A673 (cell line): ENCODE results near the gene UVRAG. TPM values are rescaled to one million over a fixed set of nuclear protein-coding genes. Genes with fewer than 3 reads are reported as not detected.

Experiments
- BruUV-seq: library from RNA; stranded (reverse); fragments of 400-500 nt; replicated peaks from 2 replicates; lab custom pipeline; 2021; lab: Mats Ljungman, UMichigan
- CTCF ChIA-PET: fragments of 300-600 bp; sonication (Branson Sonifier 250); formaldehyde crosslinking; loops from one replicate; lab custom pipeline; 2022; ENCODE audit warnings: antibody characterized with exemption; lab: Charles Lee
- POLR2A ChIA-PET: fragments of 300-600 bp; sonication (Branson Sonifier 250); formaldehyde crosslinking; loops from one replicate; lab custom pipeline; 2022; ENCODE audit warnings: antibody characterized with exemption; ENCODE audit not compliant: low non-redundant PET; lab: Charles Lee
- DNase-seq: peaks from one replicate; pipeline ENCODE4 v3.0.0-alpha.2; 2015; ENCODE audit warnings: low spot score
- H3K27ac ChIP-seq: fragments of 200-600 bp; sonication (generic); 2 replicates; pipeline ENCODE4 v1.5.1; 2016; ENCODE audit warnings: mixed run types, low read depth, mild to moderate bottlenecking, mixed read lengths, antibody characterized with exemption, low read length; ENCODE audit not compliant: poor library complexity, severe bottlenecking
- H3K27me3 ChIP-seq: fragments of 200-600 bp; sonication (generic); replicated peaks from 2 replicates; pipeline ENCODE4 v1.6.1; 2017; ENCODE audit warnings: mixed run types, low read depth, mild to moderate bottlenecking, mixed read lengths, antibody characterized with exemption, low read length; ENCODE audit not compliant: insufficient read depth, poor library complexity
- H3K36me3 ChIP-seq: fragments of 200-600 bp; sonication (generic); 2 replicates; pipeline ENCODE4 v1.6.1; 2016; ENCODE audit warnings: mixed run types, mild to moderate bottlenecking, mixed read lengths, antibody characterized with exemption, low read length; ENCODE audit not compliant: insufficient read depth, poor library complexity, severe bottlenecking
- H3K4me1 ChIP-seq: fragments of 200-600 bp; sonication (generic); 2 replicates; pipeline ENCODE4 v1.6.1; 2017; ENCODE audit warnings: mixed run types, mild to moderate bottlenecking, mixed read lengths, antibody characterized with exemption, low read length; ENCODE audit not compliant: insufficient read depth, poor library complexity, severe bottlenecking
- H3K4me3 ChIP-seq: fragments of 200-600 bp; sonication (generic); 2 replicates; pipeline ENCODE4 v1.5.1; 2016; ENCODE audit warnings: low read depth, mixed run types, mild to moderate bottlenecking, mixed read lengths, low read length; ENCODE audit not compliant: poor library complexity, severe bottlenecking
- H3K9me3 ChIP-seq: fragments of 200-600 bp; sonication (generic); 2 replicates; pipeline ENCODE4 v1.6.1; 2016; ENCODE audit warnings: mixed run types, low read depth, mild to moderate bottlenecking, mixed read lengths, antibody characterized with exemption, low read length; ENCODE audit not compliant: poor library complexity, severe bottlenecking
- EZH2 ChIP-seq: fragments of 200-600 bp; sonication (generic); IDR thresholded peaks from 2 replicates; pipeline ENCODE4 v1.6.1; 2017; ENCODE audit warnings: borderline replicate concordance, low read depth, mild to moderate bottlenecking, mixed read lengths, antibody characterized with exemption, low read length; ENCODE audit not compliant: poor library complexity, severe bottlenecking
- intact Hi-C: fragments of 100-400 bp; cut with micrococcal nuclease; formaldehyde crosslinking; loops from one replicate; pipeline ENCODE4 v1.10.0; 2022; ENCODE audit not compliant: unreplicated experiment
- total RNA-seq: library from RNA; stranded (reverse); gene quantifications from 2 replicates; pipeline ENCODE4 v1.2.3, GENCODE V29; 2021
- TF ChIP-seq, protein P1 (sequence below): fragments of 300-800, 200-600 bp; sonication (generic); conservative IDR thresholded peaks from 2 replicates; pipeline ENCODE4 v1.5.1; 2017; ENCODE audit warnings: low read depth, mild to moderate bottlenecking, antibody characterized with exemption, low read length, moderate library complexity, mixed read lengths

Gene UVRAG
- total RNA-seq, 1 experiment from 2014 or later: 21.1 TPM

DNA sequence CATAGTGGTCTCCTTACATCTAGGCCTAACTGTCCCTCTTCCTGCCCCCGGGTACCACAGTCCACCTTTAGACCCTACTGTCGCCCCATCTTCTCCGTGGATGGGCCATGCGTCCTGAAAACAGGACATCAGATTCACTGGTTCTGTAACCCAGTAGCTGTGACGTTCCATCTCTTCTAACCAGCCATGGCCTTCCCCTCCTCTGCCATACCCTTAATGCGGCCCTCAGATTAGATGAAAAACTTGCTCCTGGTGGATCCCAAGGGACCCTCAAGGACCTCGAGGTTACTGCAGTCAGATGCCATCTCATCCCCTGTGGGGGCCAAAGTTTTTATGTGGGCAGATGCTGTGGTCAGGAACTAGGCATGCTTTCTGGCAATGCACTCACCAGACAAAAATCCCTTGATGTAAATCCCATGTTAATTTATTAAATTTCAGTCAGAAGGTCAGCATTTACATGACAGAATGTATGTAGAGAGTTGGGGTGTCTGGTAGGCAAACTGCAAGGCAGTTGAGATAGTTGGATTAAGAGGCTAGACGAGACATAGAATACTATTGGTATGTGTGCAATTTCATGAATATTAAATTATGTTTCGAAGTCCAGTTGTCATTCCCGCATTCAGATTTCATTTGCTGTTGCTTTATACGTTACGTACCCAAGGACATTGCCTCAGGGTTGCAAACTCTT lies 327.0 kb downstream of the UVRAG start:
- POLR2A ChIA-PET: no interaction called here
- no peaks in the 10 kb centered on the region for H3K9me3 ChIP-seq
- TF ChIP-seq, protein P1, sequence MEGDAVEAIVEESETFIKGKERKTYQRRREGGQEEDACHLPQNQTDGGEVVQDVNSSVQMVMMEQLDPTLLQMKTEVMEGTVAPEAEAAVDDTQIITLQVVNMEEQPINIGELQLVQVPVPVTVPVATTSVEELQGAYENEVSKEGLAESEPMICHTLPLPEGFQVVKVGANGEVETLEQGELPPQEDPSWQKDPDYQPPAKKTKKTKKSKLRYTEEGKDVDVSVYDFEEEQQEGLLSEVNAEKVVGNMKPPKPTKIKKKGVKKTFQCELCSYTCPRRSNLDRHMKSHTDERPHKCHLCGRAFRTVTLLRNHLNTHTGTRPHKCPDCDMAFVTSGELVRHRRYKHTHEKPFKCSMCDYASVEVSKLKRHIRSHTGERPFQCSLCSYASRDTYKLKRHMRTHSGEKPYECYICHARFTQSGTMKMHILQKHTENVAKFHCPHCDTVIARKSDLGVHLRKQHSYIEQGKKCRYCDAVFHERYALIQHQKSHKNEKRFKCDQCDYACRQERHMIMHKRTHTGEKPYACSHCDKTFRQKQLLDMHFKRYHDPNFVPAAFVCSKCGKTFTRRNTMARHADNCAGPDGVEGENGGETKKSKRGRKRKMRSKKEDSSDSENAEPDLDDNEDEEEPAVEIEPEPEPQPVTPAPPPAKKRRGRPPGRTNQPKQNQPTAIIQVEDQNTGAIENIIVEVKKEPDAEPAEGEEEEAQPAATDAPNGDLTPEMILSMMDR: no peak
- no peak for TF ChIP-seq EZH2
- intact Hi-C loops: no loop called here
- CTCF ChIA-PET: no interaction called here
- H3K4me1 ChIP-seq: no peaks in the 10 kb centered on the region
- no peak overlapping the region for H3K4me3 ChIP-seq
- no peaks in the 10 kb centered on the region for H3K27me3 ChIP-seq
- no peak overlapping the region for H3K27ac ChIP-seq
- no peak for DNase-seq
- no TSS peak for BruUV-seq
- H3K36me3 ChIP-seq: no peaks in the 10 kb centered on the region

DNA sequence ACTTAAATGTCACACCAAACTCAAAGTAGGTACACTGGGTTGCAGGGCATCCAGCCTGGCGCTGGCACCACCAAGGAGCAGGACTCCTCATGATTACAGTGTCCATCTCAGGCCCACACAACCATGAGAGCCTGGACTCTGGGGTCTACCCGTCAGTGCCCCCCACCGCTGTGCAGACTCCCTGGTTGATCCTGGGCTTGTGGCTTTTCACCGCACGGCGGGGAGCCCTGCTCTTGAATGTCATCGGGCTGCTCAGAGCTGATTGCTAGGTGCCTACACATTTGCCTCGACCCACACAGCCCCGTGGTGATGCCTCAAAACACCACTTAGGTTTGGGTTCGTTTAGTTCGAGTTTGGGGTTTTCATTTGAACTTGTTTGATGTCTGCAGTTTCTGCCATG lies 328.3 kb downstream of the UVRAG start:
- BruUV-seq: no TSS peak
- Histone ChIP-seq H3K4me1 (no peaks in the 10 kb centered on the region), H3K4me3 (no peak overlapping the region), H3K27ac (no peak overlapping the region), H3K36me3 (no peaks in the 10 kb centered on the region), H3K9me3 (no peaks in the 10 kb centered on the region), H3K27me3 (no peaks in the 10 kb centered on the region)
- DNase-seq: no peak
- ChIA-PET POLR2A (no interaction called here), CTCF (no interaction called here)
- intact Hi-C loops: no loop called here
- TF ChIP-seq EZH2: no peak
- TF ChIP-seq, protein P1: no peak

DNA sequence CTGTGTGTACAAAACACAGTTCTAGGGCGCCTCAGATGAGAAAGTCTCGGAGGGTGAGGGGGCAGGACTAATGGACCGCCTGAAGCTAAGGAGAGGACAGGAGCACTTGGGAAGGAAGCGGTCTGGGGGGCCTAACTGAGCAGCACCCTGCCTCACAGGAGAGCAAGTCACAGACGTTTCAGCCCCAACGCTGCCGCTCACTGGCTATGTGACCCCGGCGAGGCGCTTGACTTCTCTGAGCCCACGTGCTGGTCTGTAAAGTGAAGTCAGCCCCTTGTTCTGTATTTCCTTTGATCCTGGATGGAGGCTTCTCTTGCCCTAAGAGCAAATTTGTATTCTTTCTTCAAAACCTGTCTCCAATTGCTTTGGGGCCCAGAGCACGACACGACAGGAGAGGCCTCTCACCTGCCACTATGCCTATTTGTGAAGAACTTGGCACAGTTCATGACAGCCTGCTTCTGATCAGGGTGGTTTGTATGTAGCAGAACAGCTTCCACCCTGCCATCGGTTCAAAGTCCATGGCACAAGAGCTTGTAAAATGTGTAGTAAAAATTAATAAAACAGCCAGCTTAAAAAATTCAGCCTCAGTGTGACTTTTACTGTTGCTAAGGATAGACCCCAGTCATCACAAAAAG lies 332.2 kb downstream of the UVRAG start:
- no TSS peak for BruUV-seq
- no peaks in the 10 kb centered on the region for H3K4me1 ChIP-seq
- H3K4me3 ChIP-seq: no peak overlapping the region
- intact Hi-C loops: no loop called here
- H3K9me3 ChIP-seq: no peaks in the 10 kb centered on the region
- TF ChIP-seq EZH2: no peak
- TF ChIP-seq, protein P1: no peak
- ChIA-PET POLR2A (interaction anchor here (0.5 kb wide), 1 partner anchor 10 kb away, joined by 4 read pairs; no protein-coding TSS in a partner anchor), CTCF (no interaction called here)
- H3K36me3 ChIP-seq: no peaks in the 10 kb centered on the region
- H3K27ac ChIP-seq: no peak overlapping the region
- no peak for DNase-seq
- H3K27me3 ChIP-seq: no peaks in the 10 kb centered on the region
